Smooth muscle cell (in vitro differentiated cells): ENCODE data around the gene AFAP1. TPM values are rescaled to one million over a fixed set of nuclear protein-coding genes. Genes with fewer than 3 reads are reported as not detected.

Experiments
- DNase-seq: peaks from one replicate; lab custom pipeline; 2025; ENCODE audit not compliant: unreplicated experiment; lab: John Stamatoyannopoulos, UW
- H2AFZ ChIP-seq: fragments of 200-600 bp; sonication (generic); 2 replicates; pipeline ENCODE4 v1.6.0; 2016; ENCODE audit warnings: antibody characterized with exemption, low read depth, mild to moderate bottlenecking
- H3F3A ChIP-seq: fragments of 200-600 bp; sonication (generic); 2 replicates; pipeline ENCODE4 v1.6.0; 2017; ENCODE audit warnings: antibody characterized with exemption, low read depth
- H3K27ac ChIP-seq: fragments of 200-600 bp; sonication (generic); 2 replicates; pipeline ENCODE4 v1.5.1; 2016; ENCODE audit warnings: low read depth, mild to moderate bottlenecking
- H3K27me3 ChIP-seq: fragments of 200-600 bp; sonication (generic); 2 replicates; pipeline ENCODE4 v1.6.1; 2016; ENCODE audit warnings: low read depth, mild to moderate bottlenecking
- H3K36me3 ChIP-seq: fragments of 200-600 bp; sonication (generic); 2 replicates; pipeline ENCODE4 v1.5.1; 2016; ENCODE audit warnings: low read depth
- H3K4me1 ChIP-seq: fragments of 200-600 bp; sonication (generic); 2 replicates; pipeline ENCODE4 v1.5.1; 2016; ENCODE audit warnings: low read depth
- H3K4me2 ChIP-seq: fragments of 200-600 bp; sonication (generic); 2 replicates; pipeline ENCODE4 v1.6.0; 2016; ENCODE audit warnings: mild to moderate bottlenecking
- H3K4me3 ChIP-seq: fragments of 200-600 bp; sonication (generic); 2 replicates; pipeline ENCODE4 v1.5.1; 2016; ENCODE audit warnings: mild to moderate bottlenecking
- H3K79me2 ChIP-seq: fragments of 200-600 bp; sonication (generic); 2 replicates; pipeline ENCODE4 v1.6.0; 2016; ENCODE audit warnings: low read depth, mild to moderate bottlenecking
- H3K9ac ChIP-seq: fragments of 200-600 bp; sonication (generic); 2 replicates; pipeline ENCODE4 v1.6.0; 2016; ENCODE audit warnings: low read depth
- H3K9me3 ChIP-seq: fragments of 200-600 bp; sonication (generic); replicated peaks from 2 replicates; pipeline ENCODE4 v1.5.1; 2016; ENCODE audit warnings: low read depth
- H4K20me1 ChIP-seq: fragments of 200-600 bp; sonication (generic); 2 replicates; pipeline ENCODE4 v1.6.0; 2016; ENCODE audit warnings: low read depth
- WGBS: methylation state at CpG from one replicate; pipeline ENCODE4 v1.1.7; 2016; ENCODE audit warnings: low lambda C conversion rate; 5-methylcytosine and 5-hydroxymethylcytosine counted together
- polyA plus RNA-seq: library from polyadenylated mRNA; unstranded; fragments of >200 nt; fragmentation: Nextera tagmentation; extraction: Ambion mirVana; gene quantifications from 2 replicates; pipeline ENCODE4 v1.2.1, GENCODE V29; 2016
- total RNA-seq: library from RNA; depleted of rRNA; stranded (reverse); fragments of >200 nt; gene quantifications from 2 replicates; pipeline ENCODE4 v1.2.3, GENCODE V29; 2014
- TF ChIP-seq, protein P1 (sequence below): fragments of 200-600 bp; sonication (generic); IDR thresholded peaks from 2 replicates; pipeline ENCODE4 v1.5.1; 2017; ENCODE audit warnings: borderline replicate concordance, mild to moderate bottlenecking, antibody characterized with exemption; ENCODE audit not compliant: insufficient read depth, poor library complexity, severe bottlenecking

AFAP1 gene
- total and polyA plus RNA-seq, 2 experiments from 2014 or later, result 12.6 to 24.8 TPM

DNA sequence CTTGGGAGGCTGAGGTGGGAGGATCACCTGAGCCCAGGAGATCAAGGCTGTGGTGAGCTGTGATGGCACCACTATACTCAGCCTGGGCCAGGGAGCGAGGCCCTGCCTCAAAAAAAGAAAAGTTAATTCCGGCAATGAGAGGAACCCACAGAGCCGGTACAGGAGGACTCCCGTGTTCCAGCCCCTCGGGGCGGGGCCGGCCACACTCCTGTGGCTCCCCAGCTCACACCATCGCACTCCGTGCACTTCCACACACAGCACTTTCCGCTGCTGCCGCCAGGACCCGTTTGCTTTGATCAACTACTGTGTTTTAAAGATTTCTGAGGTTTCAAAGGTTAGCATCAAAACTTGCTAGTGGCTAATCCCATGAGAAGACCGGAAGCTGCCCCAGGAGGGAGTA, 171.7 kb downstream of the AFAP1 start:
- Histone ChIP-seq H3K9me3 (no peaks in the 10 kb centered on the region), H3F3A (no peaks in the 10 kb centered on the region), H3K4me1 (no peaks in the 10 kb centered on the region), H2AFZ (no peak overlapping the region), H3K4me3 (no peak overlapping the region), H3K9ac (no peak overlapping the region), H4K20me1 (peaks cover 93% of the 10 kb centered on the region), H3K27me3 (no peaks in the 10 kb centered on the region), H3K4me2 (no peak overlapping the region), H3K79me2 (no peaks in the 10 kb centered on the region), H3K36me3 (no peaks in the 10 kb centered on the region), H3K27ac (no peak overlapping the region)
- 87% methylated on average over 13 of the region's 13 CpGs for WGBS
- DNase-seq, result no peak
- TF ChIP-seq, protein P1, sequence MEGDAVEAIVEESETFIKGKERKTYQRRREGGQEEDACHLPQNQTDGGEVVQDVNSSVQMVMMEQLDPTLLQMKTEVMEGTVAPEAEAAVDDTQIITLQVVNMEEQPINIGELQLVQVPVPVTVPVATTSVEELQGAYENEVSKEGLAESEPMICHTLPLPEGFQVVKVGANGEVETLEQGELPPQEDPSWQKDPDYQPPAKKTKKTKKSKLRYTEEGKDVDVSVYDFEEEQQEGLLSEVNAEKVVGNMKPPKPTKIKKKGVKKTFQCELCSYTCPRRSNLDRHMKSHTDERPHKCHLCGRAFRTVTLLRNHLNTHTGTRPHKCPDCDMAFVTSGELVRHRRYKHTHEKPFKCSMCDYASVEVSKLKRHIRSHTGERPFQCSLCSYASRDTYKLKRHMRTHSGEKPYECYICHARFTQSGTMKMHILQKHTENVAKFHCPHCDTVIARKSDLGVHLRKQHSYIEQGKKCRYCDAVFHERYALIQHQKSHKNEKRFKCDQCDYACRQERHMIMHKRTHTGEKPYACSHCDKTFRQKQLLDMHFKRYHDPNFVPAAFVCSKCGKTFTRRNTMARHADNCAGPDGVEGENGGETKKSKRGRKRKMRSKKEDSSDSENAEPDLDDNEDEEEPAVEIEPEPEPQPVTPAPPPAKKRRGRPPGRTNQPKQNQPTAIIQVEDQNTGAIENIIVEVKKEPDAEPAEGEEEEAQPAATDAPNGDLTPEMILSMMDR, result no peak

DNA sequence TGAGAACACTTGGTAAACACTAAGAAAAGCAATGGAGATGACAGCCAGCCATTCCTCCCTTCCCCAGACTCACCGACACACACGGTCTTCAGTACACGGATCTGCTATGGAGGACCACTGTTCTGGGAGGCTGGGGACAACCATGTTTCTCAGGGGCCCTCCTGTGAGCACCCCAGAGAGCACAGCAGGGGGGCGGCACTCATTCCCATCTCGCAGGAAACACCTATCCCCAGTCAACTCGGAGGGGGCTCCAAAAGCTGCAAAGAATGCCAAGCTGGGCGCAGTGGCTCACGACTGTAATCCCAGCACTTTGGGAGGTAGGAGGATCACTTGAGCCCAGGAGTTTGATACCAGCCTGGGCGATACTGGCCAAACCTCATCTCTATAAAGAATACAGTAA, 172.1 kb downstream of the AFAP1 start:
- no peak overlapping the region for H3K9ac ChIP-seq
- no peaks in the 10 kb centered on the region for H3K9me3 ChIP-seq
- H3K4me1 ChIP-seq, result no peaks in the 10 kb centered on the region
- 96% methylated on average over 9 of the region's 9 CpGs for WGBS
- H3K4me2 ChIP-seq, result no peak overlapping the region
- no peak for DNase-seq
- no peaks in the 10 kb centered on the region for H3F3A ChIP-seq
- no peaks in the 10 kb centered on the region for H3K79me2 ChIP-seq
- no peak overlapping the region for H3K4me3 ChIP-seq
- H3K27me3 ChIP-seq, result no peaks in the 10 kb centered on the region
- no peaks in the 10 kb centered on the region for H3K36me3 ChIP-seq
- no peak overlapping the region for H2AFZ ChIP-seq
- H3K27ac ChIP-seq, result no peak overlapping the region
- H4K20me1 ChIP-seq, result peaks cover 92% of the 10 kb centered on the region
- TF ChIP-seq, protein P1, result no peak

DNA sequence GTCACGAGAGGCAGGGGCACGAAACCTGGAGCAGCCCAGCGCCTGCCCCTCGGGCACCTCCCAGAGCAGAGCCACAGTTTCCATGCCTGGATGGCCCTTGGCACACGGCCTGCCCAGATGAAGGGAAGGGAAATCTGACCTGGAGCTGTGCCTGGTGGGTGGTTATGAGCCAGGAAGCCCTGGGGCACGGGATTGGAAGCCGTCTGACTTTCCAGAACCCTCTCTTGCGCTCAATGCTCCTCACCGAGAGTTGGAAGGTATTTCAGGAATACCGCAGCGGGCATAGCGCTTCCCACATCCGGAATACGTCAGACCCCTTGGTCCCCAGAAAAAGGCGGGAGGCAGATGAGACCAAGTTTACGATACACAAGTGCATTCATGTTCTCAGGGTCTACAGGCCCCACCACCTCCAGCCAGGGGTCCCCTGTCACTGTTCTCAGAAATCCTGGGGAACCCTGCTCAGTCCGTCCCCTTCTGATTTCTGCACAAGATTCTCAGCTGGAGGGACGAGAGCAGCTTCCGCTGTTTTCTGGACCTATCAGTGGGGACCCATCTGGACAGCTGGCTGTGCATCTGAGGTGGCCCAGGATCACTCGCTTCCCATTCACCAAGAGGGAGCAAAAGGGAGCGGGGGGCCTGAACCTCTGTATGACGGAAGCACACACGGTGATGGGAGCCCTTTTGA, 172.9 kb downstream of the AFAP1 start:
- TF ChIP-seq, protein P1, result no peak
- H3K9me3 ChIP-seq, result no peaks in the 10 kb centered on the region
- H3K27ac ChIP-seq, result no peak overlapping the region
- H3K79me2 ChIP-seq, result no peaks in the 10 kb centered on the region
- H3K4me1 ChIP-seq, result no peaks in the 10 kb centered on the region
- H4K20me1 ChIP-seq, result peaks cover 92% of the 10 kb centered on the region
- H3K36me3 ChIP-seq, result no peaks in the 10 kb centered on the region
- no peaks in the 10 kb centered on the region for H3F3A ChIP-seq
- 98% methylated on average over 23 of the region's 23 CpGs for WGBS
- H3K4me3 ChIP-seq, result no peak overlapping the region
- no peak for DNase-seq
- H2AFZ ChIP-seq, result no peak overlapping the region
- no peak overlapping the region for H3K9ac ChIP-seq
- H3K4me2 ChIP-seq, result no peak overlapping the region
- no peaks in the 10 kb centered on the region for H3K27me3 ChIP-seq

DNA sequence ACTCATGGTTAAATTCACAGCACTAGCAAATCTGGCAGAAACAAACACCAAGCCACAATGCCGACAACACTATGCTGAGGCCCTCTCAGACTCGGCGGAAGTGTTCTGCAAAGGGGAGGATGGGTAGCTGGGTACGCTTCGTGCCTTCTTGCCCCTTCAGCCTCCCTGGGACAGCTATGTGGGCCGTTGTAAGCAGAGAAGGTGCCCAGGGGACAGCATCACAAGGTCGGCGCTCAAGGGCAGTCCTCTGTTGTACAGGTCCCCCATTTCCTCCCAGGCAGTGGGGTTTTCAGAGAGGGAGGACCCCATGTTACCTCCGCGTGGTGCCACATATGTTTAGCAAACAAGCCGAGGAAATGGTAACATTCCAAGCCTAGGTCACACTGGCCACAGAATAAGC, 173.6 kb downstream of the AFAP1 start:
- 97% methylated on average over 11 of the region's 11 CpGs for WGBS
- Histone ChIP-seq H3K27ac (no peak overlapping the region), H3K4me2 (no peak overlapping the region), H3K27me3 (no peaks in the 10 kb centered on the region), H3K4me3 (no peak overlapping the region), H4K20me1 (peaks cover 93% of the 10 kb centered on the region), H3K4me1 (no peaks in the 10 kb centered on the region), H3K9ac (no peak overlapping the region), H3K9me3 (no peaks in the 10 kb centered on the region), H3K79me2 (no peaks in the 10 kb centered on the region), H3F3A (no peaks in the 10 kb centered on the region), H2AFZ (no peak overlapping the region), H3K36me3 (no peaks in the 10 kb centered on the region)
- TF ChIP-seq, protein P1, result no peak
- no peak for DNase-seq
